Activated CD8-positive, alpha-beta memory T cell treated with anti-CD3 and anti-CD28 coated beads, Interleukin-2, amount 50 U/mL, for 24 hours (primary cell): ENCODE measurements around the gene TMEM266.

Source experiments
- DNase-seq: peaks from one replicate; pipeline ENCODE4 v3.0.0-alpha.2; 2020; ENCODE audit errors: extremely low read depth

The TMEM266 gene

GRCh38 chr15:76127880-76128279, 68.1 kb downstream of the TMEM266 start:
- no peak for DNase-seq

GRCh38 chr15:76134537-76134936, 74.8 kb downstream of the TMEM266 start:
- no peak for DNase-seq

- no peak for DNase-seq
These were observed 75.7 kb downstream of the TMEM266 start for GRCh38 chr15:76135516-76135915.

- no peak for DNase-seq
These were observed 78.7 kb downstream of the TMEM266 start for GRCh38 chr15:76138436-76138835.

GRCh38 chr15:76139368-76140073, 79.7 kb downstream of the TMEM266 start:
- peak; percentile 49 for DNase-seq

- DNase-seq, result no peak
These were observed 80.3 kb downstream of the TMEM266 start for GRCh38 chr15:76140074-76140464.

GRCh38 chr15:76146812-76147211, 87.0 kb downstream of the TMEM266 start:
- DNase-seq, result no peak

GRCh38 chr15:76147906-76148570, 88.3 kb downstream of the TMEM266 start:
- peak; percentile 32 for DNase-seq

- DNase-seq, result no peak
These were observed 89.6 kb downstream of the TMEM266 start for GRCh38 chr15:76149291-76149915.

GRCh38 chr15:76150513-76150912, 90.7 kb downstream of the TMEM266 start:
- no peak for DNase-seq

GRCh38 chr15:76150971-76151598, 91.3 kb downstream of the TMEM266 start:
- DNase-seq, result peak; percentile 53

- no peak for DNase-seq
These were observed 91.8 kb downstream of the TMEM266 start for GRCh38 chr15:76151599-76151974.

- DNase-seq, result no peak
These were observed 92.4 kb downstream of the TMEM266 start for GRCh38 chr15:76152197-76152596.

- DNase-seq, result no peak
These were observed 93.7 kb downstream of the TMEM266 start for GRCh38 chr15:76153241-76154197.

- DNase-seq, result no peak
These were observed 95.9 kb downstream of the TMEM266 start for GRCh38 chr15:76155731-76156130.

GRCh38 chr15:76158226-76158625, 98.4 kb downstream of the TMEM266 start:
- no peak for DNase-seq

GRCh38 chr15:76158815-76159214, 99.0 kb downstream of the TMEM266 start:
- no peak for DNase-seq

GRCh38 chr15:76159282-76159681, 99.5 kb downstream of the TMEM266 start:
- DNase-seq, result no peak

- no peak for DNase-seq
These were observed 100.8 kb downstream of the TMEM266 start for GRCh38 chr15:76160426-76161152.

- DNase-seq, result no peak
These were observed 101.6 kb downstream of the TMEM266 start for GRCh38 chr15:76161153-76162035.
